ENCODE results near the gene GUCA1A.

DNA sequence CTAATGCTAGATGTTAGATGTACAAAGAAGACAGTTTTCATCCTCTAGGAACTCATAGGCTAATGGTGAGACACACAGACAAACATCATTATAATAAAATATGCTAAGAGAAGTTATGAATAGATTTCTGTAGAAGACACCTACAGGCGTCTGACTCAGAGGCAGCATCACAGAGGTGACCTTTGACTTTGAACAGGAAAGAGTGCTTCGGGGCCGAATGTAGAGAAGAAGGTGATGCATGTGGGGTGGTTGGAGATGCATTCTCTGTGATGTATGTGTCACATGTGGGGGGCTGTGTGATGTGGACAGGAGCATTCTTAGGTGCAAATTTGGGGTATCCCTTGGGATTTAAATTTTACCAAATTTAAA lies 6.8 kb downstream of the GUCA1A start:
- TF ChIP-seq GATA2 (IDR thresholded peaks at IDR 0.05; ENCODE audit: low read depth, low read length) (no peak), GATA3 (IDR thresholded peaks at IDR 0.05; ENCODE audit: low read depth, low read length) (no peak)
